ENCODE results near the gene CD59. TPM values are rescaled to one million over a fixed set of nuclear protein-coding genes. Genes with fewer than 3 reads are reported as not detected.

Gene CD59
- polyA plus RNA-seq, 1 experiment: 1,182 TPM

- CTCF ChIA-PET: interaction anchor here (0.8 kb wide), 1 partner anchor 38 kb away, joined by 3 read pairs; no protein-coding TSS in a partner anchor
These were observed 31.8 kb downstream of the CD59 start for GRCh38 chr11:33704240-33705002.

DNA sequence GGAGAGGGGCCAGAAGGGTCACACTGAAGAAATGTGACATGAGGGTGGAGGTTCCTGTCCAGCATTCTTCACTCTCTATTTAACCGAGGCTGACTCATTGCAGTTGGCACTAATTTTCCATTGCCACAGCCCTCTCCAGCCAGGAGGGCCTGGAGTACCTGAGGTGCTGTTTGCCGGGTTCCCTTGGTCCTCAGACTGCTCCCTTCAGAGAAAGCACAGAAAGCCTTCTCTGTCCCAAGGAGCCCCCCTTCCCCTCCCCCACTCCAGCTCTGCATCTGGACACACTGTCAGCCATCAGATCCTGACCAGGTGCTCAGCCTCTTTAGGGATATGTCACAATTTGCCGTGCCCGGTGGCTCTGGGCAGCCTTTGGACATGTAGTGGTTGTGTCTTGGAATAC lies 32.4 kb downstream of the CD59 start:
- POLR2A ChIA-PET: no interaction called here

More at GRCh38 chr11:33704240-33705002, 31.8 kb downstream of the CD59 start:
- Histone ChIP-seq H3K27ac (ENCODE audit: low read depth, low read length) (no peak overlapping the region), H3K9me3 (ENCODE audit: control insufficient read depth, insufficient read depth, low read length) (no peaks in the 10 kb centered on the region), H3K4me3 (ENCODE audit: low read depth, low read length) (no peak overlapping the region), H3K27me3 (ENCODE audit: control insufficient read depth, insufficient read depth, low read length) (no peaks in the 10 kb centered on the region)
- POLR2A ChIA-PET: interaction anchor here (1.0 to 1.6 kb wide), 2 partner anchors 12 to 32 kb away, joined by 3 to 4 read pairs; no protein-coding TSS in a partner anchor
- TF ChIP-seq, protein P1, sequence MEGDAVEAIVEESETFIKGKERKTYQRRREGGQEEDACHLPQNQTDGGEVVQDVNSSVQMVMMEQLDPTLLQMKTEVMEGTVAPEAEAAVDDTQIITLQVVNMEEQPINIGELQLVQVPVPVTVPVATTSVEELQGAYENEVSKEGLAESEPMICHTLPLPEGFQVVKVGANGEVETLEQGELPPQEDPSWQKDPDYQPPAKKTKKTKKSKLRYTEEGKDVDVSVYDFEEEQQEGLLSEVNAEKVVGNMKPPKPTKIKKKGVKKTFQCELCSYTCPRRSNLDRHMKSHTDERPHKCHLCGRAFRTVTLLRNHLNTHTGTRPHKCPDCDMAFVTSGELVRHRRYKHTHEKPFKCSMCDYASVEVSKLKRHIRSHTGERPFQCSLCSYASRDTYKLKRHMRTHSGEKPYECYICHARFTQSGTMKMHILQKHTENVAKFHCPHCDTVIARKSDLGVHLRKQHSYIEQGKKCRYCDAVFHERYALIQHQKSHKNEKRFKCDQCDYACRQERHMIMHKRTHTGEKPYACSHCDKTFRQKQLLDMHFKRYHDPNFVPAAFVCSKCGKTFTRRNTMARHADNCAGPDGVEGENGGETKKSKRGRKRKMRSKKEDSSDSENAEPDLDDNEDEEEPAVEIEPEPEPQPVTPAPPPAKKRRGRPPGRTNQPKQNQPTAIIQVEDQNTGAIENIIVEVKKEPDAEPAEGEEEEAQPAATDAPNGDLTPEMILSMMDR (IDR thresholded peaks at IDR 0.05; ENCODE audit: low read depth, low read length): peak; percentile 5; the same call in 1 of the 2 replicates
- no peak for DNase-seq (ENCODE audit: low read depth, low spot score)

DNA sequence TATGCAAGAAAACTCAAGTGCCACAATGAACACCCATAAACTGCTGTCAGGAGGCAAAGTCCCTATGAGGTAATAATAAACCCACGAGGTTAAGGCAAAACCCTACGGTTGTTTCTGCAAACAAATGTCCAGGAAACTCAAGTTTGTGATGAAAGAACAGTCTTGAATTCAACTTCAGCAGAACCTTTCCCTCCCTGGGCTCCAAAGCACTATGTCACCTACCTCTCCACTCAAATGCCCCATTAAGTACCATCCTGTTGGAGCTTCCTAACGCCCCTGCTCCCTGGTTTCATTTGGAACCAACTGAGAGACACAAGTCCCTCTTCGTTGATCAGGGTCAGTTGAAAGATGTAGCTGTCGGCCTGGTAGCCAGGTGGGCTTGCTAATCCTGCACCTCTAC lies 33.0 kb downstream of the CD59 start:
- H3K27me3 ChIP-seq (ENCODE audit: control insufficient read depth, insufficient read depth, low read length): no peaks in the 10 kb centered on the region
- no peaks in the 10 kb centered on the region for H3K9me3 ChIP-seq (ENCODE audit: control insufficient read depth, insufficient read depth, low read length)
- TF ChIP-seq, protein P1 (IDR thresholded peaks at IDR 0.05; ENCODE audit: low read depth, low read length): no peak
- CTCF ChIA-PET: interaction anchor here (0.8 to 1.4 kb wide), 2 partner anchors 11 to 39 kb away, joined by 3 read pairs; no protein-coding TSS in a partner anchor
- peak overlapping the region; percentile 39 for H3K27ac ChIP-seq (ENCODE audit: low read depth, low read length)
- POLR2A ChIA-PET: no interaction called here
- no peak for DNase-seq (ENCODE audit: low read depth, low spot score)
- H3K4me3 ChIP-seq (ENCODE audit: low read depth, low read length): no peak overlapping the region

More for the DNA sequence above, 32.4 kb downstream of the CD59 start:
- H3K27ac ChIP-seq (ENCODE audit: low read depth, low read length): no peak overlapping the region
- no peak overlapping the region for H3K4me3 ChIP-seq (ENCODE audit: low read depth, low read length)
- CTCF ChIA-PET: interaction anchor here (0.8 kb wide), 1 partner anchor 39 kb away, joined by 3 read pairs; no protein-coding TSS in a partner anchor
- no peaks in the 10 kb centered on the region for H3K27me3 ChIP-seq (ENCODE audit: control insufficient read depth, insufficient read depth, low read length)
- H3K9me3 ChIP-seq (ENCODE audit: control insufficient read depth, insufficient read depth, low read length): no peaks in the 10 kb centered on the region
- DNase-seq (ENCODE audit: low read depth, low spot score): no peak
- TF ChIP-seq, protein P1 (IDR thresholded peaks at IDR 0.05; ENCODE audit: low read depth, low read length): no peak

DNA sequence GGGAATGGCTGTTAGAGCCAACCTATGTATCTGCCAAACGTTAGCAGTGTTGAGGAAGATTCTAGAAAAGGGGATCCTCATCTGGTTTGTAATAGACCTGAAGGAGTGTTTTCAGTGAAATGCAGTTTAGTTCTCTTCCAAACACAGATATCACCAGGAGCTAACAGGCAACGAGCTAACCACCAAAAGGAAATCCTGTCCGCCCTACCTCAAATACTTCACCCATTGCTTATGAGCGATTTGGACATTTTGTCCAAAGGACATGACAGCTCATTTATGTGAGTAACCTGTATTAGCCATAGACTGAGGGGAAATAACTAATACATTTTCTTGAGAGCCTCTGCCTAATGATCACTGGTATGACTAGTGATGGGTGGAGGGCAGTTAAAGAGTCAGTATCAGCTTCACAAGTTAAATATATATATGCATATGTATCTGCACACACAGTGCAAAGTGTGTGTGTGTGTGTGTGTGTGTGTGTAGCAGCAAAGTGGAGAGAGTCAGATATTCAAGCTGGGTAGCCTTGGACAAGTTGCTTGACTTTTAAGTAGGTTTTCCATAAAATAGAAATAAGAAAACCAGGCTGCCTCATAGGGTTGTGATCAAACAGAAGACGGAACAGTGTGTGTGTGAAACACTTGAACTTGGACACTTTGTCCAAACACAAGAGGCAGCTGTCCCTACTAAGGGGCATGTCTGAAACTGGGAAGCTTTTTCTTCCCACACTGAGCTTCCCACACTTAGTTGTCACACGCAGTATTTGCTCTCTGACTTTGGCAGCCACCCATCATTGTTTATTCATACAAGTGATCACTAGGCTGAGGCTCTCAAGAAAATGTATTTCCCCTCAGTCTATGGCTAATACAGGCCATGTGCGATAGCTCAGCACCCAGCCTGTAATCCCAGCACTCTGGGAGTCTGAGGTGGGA lies 34.7 kb downstream of the CD59 start:
- DNase-seq (ENCODE audit: low read depth, low spot score): no peak
- ChIA-PET CTCF (interaction anchor here (0.6 to 4.0 kb wide), 6 partner anchors 13 to 342 kb away, joined by 3 to 22 read pairs (median 4); no protein-coding TSS in a partner anchor), POLR2A (interaction anchor here (0.6 to 3.0 kb wide), 11 partner anchors 7 to 404 kb away, joined by 3 to 30 read pairs (median 4); partner anchors contain the start of genes CD59, FBXO3 and NAT10)
- Histone ChIP-seq H3K27ac (ENCODE audit: low read depth, low read length) (peak overlapping the region; percentile 82), H3K27me3 (ENCODE audit: control insufficient read depth, insufficient read depth, low read length) (no peaks in the 10 kb centered on the region), H3K4me3 (ENCODE audit: low read depth, low read length) (peak overlapping the region; percentile 51), H3K9me3 (ENCODE audit: control insufficient read depth, insufficient read depth, low read length) (no peaks in the 10 kb centered on the region)
- TF ChIP-seq, protein P1 (IDR thresholded peaks at IDR 0.05; ENCODE audit: low read depth, low read length): no peak

Data from AG04450 (cell line).